ENCODE results near the gene TNS3. TPM values are rescaled to one million over a fixed set of nuclear protein-coding genes. Genes with fewer than 3 reads are reported as not detected.

Gene TNS3
- total RNA-seq, 2 experiments from 2014 or later: 0.12 to 0.52 TPM

DNA sequence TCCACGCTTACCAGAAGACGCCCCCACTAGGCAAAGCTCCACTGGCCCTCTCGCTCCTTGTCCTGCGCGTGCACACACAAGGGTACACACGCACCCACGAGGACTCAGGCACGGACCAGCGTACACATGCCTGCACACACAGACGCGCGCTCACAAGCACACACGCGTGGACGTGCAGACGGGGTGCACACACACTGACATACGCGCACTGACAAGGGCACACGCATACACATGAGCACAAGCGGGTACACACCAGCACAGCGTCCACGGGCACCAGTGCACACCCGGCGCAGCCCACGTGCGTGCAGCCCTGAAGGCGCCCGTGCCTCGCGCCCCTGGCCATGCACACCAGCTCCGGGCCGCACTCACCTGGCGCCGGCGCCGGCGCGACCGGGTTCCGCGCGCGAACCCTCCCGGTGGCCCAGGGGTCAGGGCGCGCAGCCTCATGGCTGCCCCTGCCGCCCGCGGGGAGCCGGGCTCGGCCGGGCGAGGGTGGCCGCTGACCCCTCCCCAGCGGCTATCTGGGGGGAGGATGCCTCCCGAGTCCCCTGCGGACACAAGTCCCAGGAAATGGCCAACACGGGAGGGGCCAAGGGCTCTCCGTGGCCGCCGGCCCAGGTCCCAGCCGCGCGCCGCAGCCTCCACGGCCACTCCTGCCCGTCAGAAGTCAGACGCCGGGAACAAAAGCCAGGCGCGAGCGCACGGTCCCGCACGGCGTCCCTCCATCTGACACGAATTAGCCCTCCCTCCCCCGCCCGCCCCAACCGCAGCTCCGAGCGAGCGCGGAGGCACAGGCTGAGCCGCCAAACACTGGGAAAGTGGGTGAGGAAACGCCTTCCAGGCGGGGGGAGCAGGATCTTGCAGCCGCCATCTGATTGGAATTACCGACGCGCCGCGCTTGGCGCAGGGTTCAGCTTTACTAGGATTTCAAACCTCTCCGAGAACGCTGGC is 45.0 kb downstream of the TNS3 start:
- H3K4me3 Mint-ChIP-seq: no peak overlapping the region
- H3K4me1 Mint-ChIP-seq: no peaks in the 10 kb centered on the region
- no peak for DNase-seq
- H3K27ac Mint-ChIP-seq: no peak overlapping the region
- H3K36me3 Mint-ChIP-seq: no peaks in the 10 kb centered on the region
- no peaks in the 10 kb centered on the region for H3K9me3 Mint-ChIP-seq
- peaks cover 23% of the 10 kb centered on the region for H3K27me3 Mint-ChIP-seq

GRCh38 chr7:47535704-47536628 is 45.9 kb downstream of the TNS3 start:
- H3K36me3 Mint-ChIP-seq: no peaks in the 10 kb centered on the region
- no peaks in the 10 kb centered on the region for H3K4me1 Mint-ChIP-seq
- no peaks in the 10 kb centered on the region for H3K9me3 Mint-ChIP-seq
- no peak overlapping the region for H3K27ac Mint-ChIP-seq
- no peak overlapping the region for H3K4me3 Mint-ChIP-seq
- no peak for DNase-seq
- peaks cover 23% of the 10 kb centered on the region for H3K27me3 Mint-ChIP-seq

GRCh38 chr7:47535035-47535703 is 46.7 kb downstream of the TNS3 start:
- peaks cover 20% of the 10 kb centered on the region for H3K27me3 Mint-ChIP-seq
- H3K4me1 Mint-ChIP-seq: no peaks in the 10 kb centered on the region
- no peak overlapping the region for H3K27ac Mint-ChIP-seq
- H3K9me3 Mint-ChIP-seq: peaks cover 1% of the 10 kb centered on the region
- no peak for DNase-seq
- H3K36me3 Mint-ChIP-seq: no peaks in the 10 kb centered on the region
- H3K4me3 Mint-ChIP-seq: no peak overlapping the region

DNA sequence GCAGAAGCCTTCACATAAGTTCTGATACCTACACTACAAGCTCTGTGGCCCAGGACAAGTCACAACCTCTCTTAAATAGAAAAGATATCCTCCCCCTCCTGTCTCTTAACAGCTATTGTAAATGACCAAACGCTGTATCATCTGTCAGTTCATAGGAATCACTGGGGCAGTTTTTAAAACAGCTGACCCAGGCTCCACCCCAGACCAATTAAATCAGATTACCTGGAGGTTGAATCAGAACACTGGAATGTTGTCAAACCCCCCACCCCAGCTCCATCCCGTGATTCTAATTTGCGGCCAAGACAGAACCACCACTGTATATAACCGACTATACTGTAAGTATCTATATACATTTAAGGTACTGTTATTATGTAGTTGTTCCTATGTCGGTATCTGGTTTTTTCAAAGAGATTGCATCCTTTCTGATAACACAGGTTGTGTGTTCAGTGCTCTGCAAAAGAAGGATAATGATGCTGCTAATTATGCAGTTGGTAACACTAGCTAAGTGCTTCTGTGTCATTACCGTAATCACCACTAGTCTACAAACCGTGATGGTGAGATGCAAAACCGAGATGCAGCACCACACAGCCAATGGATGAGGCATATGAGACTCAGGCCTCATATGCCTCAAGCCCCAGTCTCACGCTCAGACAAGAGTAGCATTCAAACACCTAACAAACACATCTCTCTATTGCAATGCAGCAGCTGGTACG is 47.4 kb downstream of the TNS3 start:
- Mint-ChIP-seq H3K27ac (no peak overlapping the region), H3K9me3 (peaks cover 3% of the 10 kb centered on the region), H3K4me3 (no peak overlapping the region), H3K27me3 (peaks cover 22% of the 10 kb centered on the region), H3K4me1 (no peaks in the 10 kb centered on the region), H3K36me3 (no peaks in the 10 kb centered on the region)
- no peak for DNase-seq

DNA sequence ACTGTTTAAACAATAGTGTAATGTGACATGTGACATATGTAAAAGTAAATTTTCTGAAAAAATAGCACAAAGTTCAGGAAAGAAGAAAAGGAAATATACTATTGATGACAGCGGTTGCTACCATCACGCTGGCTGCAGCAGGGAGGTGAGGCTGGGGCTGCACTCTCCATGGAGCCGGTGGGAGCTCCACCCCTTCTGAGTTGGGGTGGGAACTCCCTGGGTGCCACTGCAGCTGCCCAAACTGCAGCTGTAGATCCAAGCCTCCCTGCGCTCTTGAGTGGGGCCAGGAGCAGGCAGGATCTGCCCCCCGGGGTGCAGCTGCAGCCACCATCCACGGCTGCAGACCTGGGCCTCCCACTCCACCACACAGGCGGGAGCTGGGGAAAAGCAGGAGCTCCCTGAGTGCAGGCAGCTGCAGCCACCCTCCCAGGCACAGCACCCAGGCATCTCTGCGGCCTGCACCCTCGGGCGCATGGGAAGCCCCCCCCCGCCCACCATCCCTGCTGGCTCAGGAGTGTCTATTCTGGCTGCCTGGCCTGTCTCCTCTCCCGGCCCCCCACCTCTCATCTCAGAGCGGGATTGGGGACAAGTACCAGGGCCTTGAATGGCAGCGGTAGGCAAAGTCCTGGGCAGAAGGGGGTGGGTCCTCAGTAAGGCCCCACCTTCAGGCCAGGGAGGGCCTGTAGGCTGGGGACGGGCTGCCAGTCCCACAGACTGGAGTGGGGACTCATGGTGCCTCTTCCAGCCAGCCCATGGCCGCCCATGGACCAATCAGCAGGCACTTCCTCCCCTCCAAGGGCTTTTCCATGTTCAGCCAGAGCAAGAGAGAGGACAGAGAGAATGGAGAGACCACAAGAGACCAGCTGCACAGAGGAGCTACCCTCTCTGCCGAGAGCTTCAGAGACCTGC is 50.1 kb downstream of the TNS3 start:
- no peaks in the 10 kb centered on the region for H3K36me3 Mint-ChIP-seq
- H3K27ac Mint-ChIP-seq: no peak overlapping the region
- peaks cover 11% of the 10 kb centered on the region for H3K27me3 Mint-ChIP-seq
- H3K4me3 Mint-ChIP-seq: no peak overlapping the region
- DNase-seq: no peak
- H3K9me3 Mint-ChIP-seq: peaks cover 3% of the 10 kb centered on the region
- H3K4me1 Mint-ChIP-seq: no peaks in the 10 kb centered on the region

DNA sequence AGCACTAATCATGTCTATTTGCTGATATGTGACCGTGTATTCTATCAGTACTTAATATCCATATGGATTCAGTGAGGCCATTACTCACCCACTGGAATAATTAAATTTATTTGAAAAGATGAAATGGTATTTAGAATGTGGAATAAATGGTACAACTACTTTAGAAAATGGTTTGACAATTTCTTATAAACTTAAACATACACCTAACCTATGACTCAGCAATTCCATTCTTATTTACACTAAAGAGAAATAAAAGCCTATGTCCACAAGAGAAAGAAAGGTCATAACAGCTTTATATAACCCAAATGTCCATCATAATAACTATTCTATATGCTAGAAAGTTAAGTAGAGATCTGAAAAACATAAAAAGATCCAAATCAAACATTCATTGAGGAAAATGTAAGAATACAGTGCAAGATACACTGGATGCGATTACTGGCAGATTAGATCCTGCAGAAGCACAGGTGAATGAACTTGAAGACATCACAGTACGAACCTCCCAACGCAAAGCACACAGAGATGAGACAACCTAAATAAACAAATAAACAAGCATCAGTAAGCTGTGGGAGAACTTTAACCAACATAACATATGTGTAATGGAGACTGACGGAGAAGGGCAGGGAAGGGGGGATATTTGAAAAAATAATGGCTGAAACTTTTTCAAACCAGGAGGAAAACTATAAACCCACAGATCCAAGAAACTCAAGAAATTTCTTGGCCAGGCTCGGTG is 51.9 kb downstream of the TNS3 start:
- DNase-seq: no peak
- Mint-ChIP-seq H3K4me3 (no peak overlapping the region), H3K27ac (no peak overlapping the region), H3K9me3 (peaks cover 3% of the 10 kb centered on the region), H3K36me3 (no peaks in the 10 kb centered on the region), H3K4me1 (no peaks in the 10 kb centered on the region), H3K27me3 (peaks cover 3% of the 10 kb centered on the region)

GRCh38 chr7:47529405-47529804 is 52.5 kb downstream of the TNS3 start:
- Mint-ChIP-seq H3K4me3 (no peak overlapping the region), H3K4me1 (no peaks in the 10 kb centered on the region), H3K36me3 (no peaks in the 10 kb centered on the region), H3K9me3 (peaks cover 3% of the 10 kb centered on the region), H3K27me3 (peaks cover 3% of the 10 kb centered on the region), H3K27ac (no peak overlapping the region)
- DNase-seq: no peak

DNA sequence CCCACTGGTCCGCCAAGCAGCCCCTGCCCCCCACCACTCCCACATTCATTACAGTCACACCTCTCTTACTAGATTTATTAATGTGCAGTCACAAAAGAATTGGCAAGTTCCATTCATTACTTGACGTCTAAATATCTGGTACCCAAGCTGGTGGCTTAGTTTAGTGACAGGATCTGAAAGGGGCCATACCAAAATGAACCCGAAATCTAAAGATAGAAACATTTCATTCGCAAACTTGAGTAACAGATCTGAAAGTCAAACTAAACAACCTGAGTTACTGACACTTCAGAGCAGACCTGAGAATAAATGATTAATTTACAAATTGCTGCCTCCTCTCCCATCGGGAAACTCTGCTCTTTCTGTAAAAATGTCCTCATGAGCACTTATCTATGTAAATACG is 53.4 kb downstream of the TNS3 start:
- Mint-ChIP-seq H3K27ac (no peak overlapping the region), H3K36me3 (no peaks in the 10 kb centered on the region), H3K9me3 (peaks cover 3% of the 10 kb centered on the region), H3K4me1 (no peaks in the 10 kb centered on the region), H3K27me3 (peaks cover 3% of the 10 kb centered on the region), H3K4me3 (no peak overlapping the region)
- no peak for DNase-seq

GRCh38 chr7:47526466-47526865 is 55.4 kb downstream of the TNS3 start:
- peaks cover 3% of the 10 kb centered on the region for H3K27me3 Mint-ChIP-seq
- H3K27ac Mint-ChIP-seq: no peak overlapping the region
- no peak for DNase-seq
- no peaks in the 10 kb centered on the region for H3K36me3 Mint-ChIP-seq
- peaks cover 3% of the 10 kb centered on the region for H3K9me3 Mint-ChIP-seq
- no peak overlapping the region for H3K4me3 Mint-ChIP-seq
- no peaks in the 10 kb centered on the region for H3K4me1 Mint-ChIP-seq

GRCh38 chr7:47525066-47525623 is 56.8 kb downstream of the TNS3 start:
- H3K4me1 Mint-ChIP-seq: no peaks in the 10 kb centered on the region
- peaks cover 2% of the 10 kb centered on the region for H3K9me3 Mint-ChIP-seq
- peaks cover 2% of the 10 kb centered on the region for H3K27me3 Mint-ChIP-seq
- H3K27ac Mint-ChIP-seq: no peak overlapping the region
- H3K36me3 Mint-ChIP-seq: no peaks in the 10 kb centered on the region
- DNase-seq: no peak
- H3K4me3 Mint-ChIP-seq: no peak overlapping the region

GRCh38 chr7:47523401-47523800 is 58.5 kb downstream of the TNS3 start:
- H3K36me3 Mint-ChIP-seq: no peaks in the 10 kb centered on the region
- no peak overlapping the region for H3K27ac Mint-ChIP-seq
- no peak overlapping the region for H3K4me3 Mint-ChIP-seq
- no peaks in the 10 kb centered on the region for H3K9me3 Mint-ChIP-seq
- DNase-seq: no peak
- H3K27me3 Mint-ChIP-seq: no peaks in the 10 kb centered on the region
- no peaks in the 10 kb centered on the region for H3K4me1 Mint-ChIP-seq

- Mint-ChIP-seq H3K27me3 (peaks cover 6% of the 10 kb centered on the region), H3K4me1 (no peaks in the 10 kb centered on the region), H3K36me3 (no peaks in the 10 kb centered on the region), H3K27ac (no peak overlapping the region), H3K9me3 (no peaks in the 10 kb centered on the region), H3K4me3 (no peak overlapping the region)
- DNase-seq: no peak
Measured at GRCh38 chr7:47521816-47522561, 59.9 kb downstream of the TNS3 start.
